Thyroid gland (tissue), 4 donors: ENCODE results near the gene ENOX1. TPM values are rescaled to one million over a fixed set of nuclear protein-coding genes. Genes with fewer than 3 reads are reported as not detected.

Experiments used
- DNase-seq, 2 donors: peaks; one replicate each; pipeline ENCODE4 v3.0.0-alpha.2; 2019
- H3K27ac ChIP-seq, 3 donors: fragments of 200-600 bp; sonication (generic); 1 replicate in 2 of 3; 2 replicates in 1 of 3; pipeline ENCODE4 v1.5.1; 2016 to 2019; ENCODE audit warnings: mild to moderate bottlenecking in 1 of 3, moderate library complexity in 1 of 3
- H3K27me3 ChIP-seq: fragments of 200-600 bp; sonication (generic); one replicate; pipeline ENCODE4 v1.5.1; 2019
- H3K36me3 ChIP-seq, 2 donors: fragments of 200-600 bp; sonication (generic); one replicate each; pipeline ENCODE4 v1.5.1; 2016 to 2019
- H3K4me1 ChIP-seq, 2 donors: fragments of 200-600 bp; sonication (generic); one replicate each; pipeline ENCODE4 v1.5.1; 2017 to 2019
- H3K4me3 ChIP-seq, 3 donors: fragments of 200-600 bp; sonication (generic); replicated peaks in 1 of 3; 1 replicate in 2 of 3; 2 replicates in 1 of 3; pipeline ENCODE4 v1.5.1; 2016; ENCODE audit warnings: mild to moderate bottlenecking in 1 of 3
- H3K9me3 ChIP-seq: fragments of 200-600 bp; sonication (generic); one replicate; pipeline ENCODE4 v1.5.1; 2017
- POLR2A ChIP-seq, 2 donors: fragments of 450-650 bp; IDR thresholded peaks; one replicate each; pipeline ENCODE4 v1.6.1; 2017; ENCODE audit warnings: antibody characterized with exemption in 2 of 2, mild to moderate bottlenecking in 2 of 2, moderate library complexity in 1 of 2
- WGBS, 2 donors: methylation state at CpG; one replicate each; pipeline ENCODE4 v1.1.5; 2017; 5-methylcytosine and 5-hydroxymethylcytosine counted together
- intact Hi-C: fragments of 100-400 bp; cut with DNase I; formaldehyde crosslinking; loops from one replicate; pipeline ENCODE4 v1.15.1; 2023
- total RNA-seq, 4 donors: library from RNA; depleted of rRNA; stranded (reverse); fragments of >200 nt; gene quantifications; one replicate each; pipeline ENCODE4 v1.2.3, GENCODE V29; 2016
- TF ChIP-seq, protein P1 (sequence below), 6 experiments: fragments of 200-600 bp in 3 of 6; fragments of 450-650 bp in 3 of 6; sonication (generic) in 3 of 6; IDR thresholded peaks; one replicate each; pipeline ENCODE4 v1.5.1; 2016 to 2019; ENCODE audit warnings: antibody characterized with exemption in 6 of 6, mild to moderate bottlenecking in 2 of 6, inconsistent platforms in 1 of 6, moderate library complexity in 1 of 6

The ENOX1 gene
- total RNA-seq, 4 donors from 2014 or later, result 0.13 to 1.8 (median 0.31) TPM

- Histone ChIP-seq H3K9me3 (no peaks in the 10 kb centered on the region), H3K27ac (no peak overlapping the region), H3K4me3 (no peak overlapping the region), H3K36me3 (no peaks in the 10 kb centered on the region), H3K27me3 (no peaks in the 10 kb centered on the region), H3K4me1 (no peaks in the 10 kb centered on the region)
- TF ChIP-seq, protein P1, sequence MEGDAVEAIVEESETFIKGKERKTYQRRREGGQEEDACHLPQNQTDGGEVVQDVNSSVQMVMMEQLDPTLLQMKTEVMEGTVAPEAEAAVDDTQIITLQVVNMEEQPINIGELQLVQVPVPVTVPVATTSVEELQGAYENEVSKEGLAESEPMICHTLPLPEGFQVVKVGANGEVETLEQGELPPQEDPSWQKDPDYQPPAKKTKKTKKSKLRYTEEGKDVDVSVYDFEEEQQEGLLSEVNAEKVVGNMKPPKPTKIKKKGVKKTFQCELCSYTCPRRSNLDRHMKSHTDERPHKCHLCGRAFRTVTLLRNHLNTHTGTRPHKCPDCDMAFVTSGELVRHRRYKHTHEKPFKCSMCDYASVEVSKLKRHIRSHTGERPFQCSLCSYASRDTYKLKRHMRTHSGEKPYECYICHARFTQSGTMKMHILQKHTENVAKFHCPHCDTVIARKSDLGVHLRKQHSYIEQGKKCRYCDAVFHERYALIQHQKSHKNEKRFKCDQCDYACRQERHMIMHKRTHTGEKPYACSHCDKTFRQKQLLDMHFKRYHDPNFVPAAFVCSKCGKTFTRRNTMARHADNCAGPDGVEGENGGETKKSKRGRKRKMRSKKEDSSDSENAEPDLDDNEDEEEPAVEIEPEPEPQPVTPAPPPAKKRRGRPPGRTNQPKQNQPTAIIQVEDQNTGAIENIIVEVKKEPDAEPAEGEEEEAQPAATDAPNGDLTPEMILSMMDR (IDR thresholded peaks at IDR 0.05), result no peak
- no peak for TF ChIP-seq POLR2A (IDR thresholded peaks at IDR 0.05)
- WGBS, 2 donors, result 89 to 100% methylated on average over 1 of the region's 1 CpG
- DNase-seq, result no peak
- intact Hi-C loops, result no loop called here
Observed at GRCh38 chr13:43757266-43757665, 29.5 kb downstream of the ENOX1 start.

DNA sequence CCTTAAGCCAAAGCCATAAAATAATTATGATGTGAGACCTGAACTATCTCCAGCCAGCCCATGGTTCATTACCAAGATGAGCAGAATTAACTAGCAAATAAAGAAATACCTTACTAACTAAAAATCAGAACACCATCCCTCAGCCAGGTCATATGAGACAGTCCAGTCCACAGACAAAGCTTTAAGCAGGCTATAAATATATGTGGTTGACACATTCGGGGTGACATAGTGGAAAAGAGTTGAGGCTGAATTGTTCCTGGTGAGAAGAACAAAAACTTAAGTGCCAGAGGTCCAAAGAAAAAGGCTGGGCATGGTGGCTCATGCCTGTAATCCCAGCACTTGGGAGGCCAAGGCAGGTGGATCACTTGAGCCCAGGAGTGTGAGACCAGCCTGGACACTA lies 30.9 kb downstream of the ENOX1 start:
- H3K27ac ChIP-seq, result no peak overlapping the region
- intact Hi-C loops, result no loop called here
- H3K4me1 ChIP-seq, result no peaks in the 10 kb centered on the region
- no peaks in the 10 kb centered on the region for H3K27me3 ChIP-seq
- H3K36me3 ChIP-seq, result no peaks in the 10 kb centered on the region
- TF ChIP-seq POLR2A (IDR thresholded peaks at IDR 0.05), result no peak
- TF ChIP-seq, protein P1 (IDR thresholded peaks at IDR 0.05), result no peak
- no peak overlapping the region for H3K4me3 ChIP-seq
- DNase-seq, result no peak
- 67 to 81% methylated on average over 1 of the region's 1 CpG for WGBS, 2 donors
- H3K9me3 ChIP-seq, result no peaks in the 10 kb centered on the region

GRCh38 chr13:43751624-43752023 lies 35.1 kb downstream of the ENOX1 start:
- Histone ChIP-seq H3K4me1 (no peaks in the 10 kb centered on the region), H3K9me3 (no peaks in the 10 kb centered on the region), H3K36me3 (no peaks in the 10 kb centered on the region), H3K27ac (no peak overlapping the region), H3K4me3 (no peak overlapping the region), H3K27me3 (no peaks in the 10 kb centered on the region)
- WGBS, 2 donors, result 77 to 88% methylated on average over 3 of the region's 3 CpGs
- no peak for TF ChIP-seq POLR2A (IDR thresholded peaks at IDR 0.05)
- no peak for DNase-seq
- intact Hi-C loops, result no loop called here

DNA sequence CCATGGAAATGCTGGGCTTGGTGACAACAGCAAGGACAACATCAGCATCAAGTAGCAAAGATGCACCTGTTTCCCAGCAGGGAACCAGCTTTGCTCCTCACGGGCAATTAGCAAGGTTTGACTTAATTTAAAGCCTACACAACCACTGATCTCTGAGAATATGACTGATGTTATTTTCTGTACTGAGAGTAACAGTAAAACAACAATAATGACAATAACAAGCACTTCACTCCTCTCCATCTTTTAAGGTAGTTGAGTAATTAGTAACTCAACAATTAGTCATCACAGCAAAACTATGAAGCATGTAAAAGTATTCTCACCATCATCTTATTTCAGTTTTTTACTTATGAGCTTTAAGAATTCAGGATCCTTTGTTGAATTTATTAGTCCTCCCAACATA lies 37.3 kb downstream of the ENOX1 start:
- no peak for DNase-seq

GRCh38 chr13:43744261-43745031 lies 42.3 kb downstream of the ENOX1 start:
- H3K27me3 ChIP-seq, result no peaks in the 10 kb centered on the region
- intact Hi-C loops, result no loop called here
- DNase-seq, result no peak
- H3K4me3 ChIP-seq, result no peak overlapping the region
- no peaks in the 10 kb centered on the region for H3K36me3 ChIP-seq
- no peaks in the 10 kb centered on the region for H3K9me3 ChIP-seq
- WGBS, 2 donors, result 82% methylated on average over 5 of the region's 5 CpGs
- H3K27ac ChIP-seq, result no peak overlapping the region
- H3K4me1 ChIP-seq, result no peaks in the 10 kb centered on the region
- TF ChIP-seq, protein P1 (IDR thresholded peaks at IDR 0.05), result no peak
- TF ChIP-seq POLR2A (IDR thresholded peaks at IDR 0.05), result no peak

More for the DNA sequence above, 37.3 kb downstream of the ENOX1 start:
- H3K36me3 ChIP-seq, result no peaks in the 10 kb centered on the region
- H3K27me3 ChIP-seq, result no peaks in the 10 kb centered on the region
- no peak overlapping the region for H3K4me3 ChIP-seq
- 41 to 56% methylated on average over 1 of the region's 1 CpG for WGBS, 2 donors
- no peak overlapping the region for H3K27ac ChIP-seq
- H3K4me1 ChIP-seq, result no peaks in the 10 kb centered on the region
- no peaks in the 10 kb centered on the region for H3K9me3 ChIP-seq
- intact Hi-C loops, result no loop called here
- no peak for TF ChIP-seq POLR2A (IDR thresholded peaks at IDR 0.05)
- TF ChIP-seq, protein P1 (IDR thresholded peaks at IDR 0.05), result no peak
